ENCODE measurements around the gene HIF1A. TPM values are rescaled to one million over a fixed set of nuclear protein-coding genes. Genes with fewer than 3 reads are reported as not detected.
"Not testable (repeated sequence)": the region's sequence is repeated elsewhere in the genome, so short reads cannot be mapped to it uniquely, and the experiment has no call there.

The HIF1A gene
- total RNA-seq, 1 donor from 2014 or later, result 179 TPM

- TF ChIP-seq CTCF (IDR thresholded peaks at IDR 0.05), result no peak
- POLR2A ChIA-PET, result interaction anchor here (0.5 to 4.8 kb wide), 6 partner anchors 11 to 280 kb away, joined by 3 to 50 read pairs (median 6); partner anchors contain the start of genes HIF1A and SNAPC1
Measured at GRCh38 chr14:61751475-61751989, 56.2 kb downstream of the HIF1A start.

DNA sequence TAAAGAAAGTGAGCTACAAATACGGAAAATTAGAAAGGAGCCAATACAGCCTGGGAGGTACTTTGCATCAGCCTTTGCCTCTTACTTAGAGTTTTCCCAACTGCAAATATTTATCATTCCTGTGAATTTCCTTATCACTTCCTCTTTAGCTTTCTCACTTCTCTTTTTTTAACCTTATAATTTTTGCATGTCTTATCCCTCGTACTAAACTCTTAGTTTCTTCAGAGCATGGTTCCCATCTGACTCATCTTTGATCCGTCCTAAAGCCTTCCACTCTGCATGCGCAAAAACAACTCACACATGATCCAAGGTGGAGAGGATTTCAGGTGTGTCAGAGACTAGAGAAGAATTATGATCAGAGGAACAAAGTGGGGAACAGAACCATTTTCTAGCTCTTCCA is 57.3 kb downstream of the HIF1A start:
- POLR2A ChIA-PET, result interaction anchor here (0.6 to 4.8 kb wide), 3 partner anchors 10 to 61 kb away, joined by 8 to 50 read pairs (median 9); partner anchors contain the start of genes HIF1A and SNAPC1
- TF ChIP-seq CTCF (IDR thresholded peaks at IDR 0.05), result no peak
- no peak for DNase-seq
- intact Hi-C loops (cut with micrococcal nuclease), result loop anchor here (1.0 to 10.0 kb wide), 6 partner anchors 10 to 1504 kb away; partner anchors contain the start of genes PRKCH and SNAPC1
- H3K9me3 Mint-ChIP-seq, result no peaks in the 10 kb centered on the region
- peak; percentile 51 for ATAC-seq (ENCODE audit: low read depth)
- H3K27me3 Mint-ChIP-seq, result no peaks in the 10 kb centered on the region
- H3K4me3 Mint-ChIP-seq, result no peak overlapping the region
- peaks cover 12% of the 10 kb centered on the region for H3K36me3 Mint-ChIP-seq (ENCODE audit: low read depth)
- CTCF ChIA-PET, result no interaction called here
- peak overlapping the region; percentile 72 for H3K27ac Mint-ChIP-seq
- H3K4me1 Mint-ChIP-seq, result peaks cover 35% of the 10 kb centered on the region

More at GRCh38 chr14:61751475-61751989, 56.2 kb downstream of the HIF1A start:
- CTCF ChIA-PET, result no interaction called here
- Mint-ChIP-seq H3K27ac (peak overlapping the region; percentile 54), H3K4me3 (peak overlapping the region; percentile 72), H3K4me1 (peaks cover 37% of the 10 kb centered on the region), H3K9me3 (no peaks in the 10 kb centered on the region), H3K27me3 (no peaks in the 10 kb centered on the region), H3K36me3 (ENCODE audit: low read depth) (peaks cover 22% of the 10 kb centered on the region)
- intact Hi-C loops (cut with micrococcal nuclease), result loop anchor here (2.0 to 10.0 kb wide), 3 partner anchors 57 to 427 kb away; partner anchors contain the start of genes HIF1A and PRKCH
- ATAC-seq (ENCODE audit: low read depth) (no peak), DNase-seq (no peak)

- Mint-ChIP-seq H3K4me1 (peaks cover 35% of the 10 kb centered on the region), H3K36me3 (ENCODE audit: low read depth) (peaks cover 6% of the 10 kb centered on the region), H3K27ac (no peak overlapping the region), H3K9me3 (no peaks in the 10 kb centered on the region), H3K27me3 (no peaks in the 10 kb centered on the region), H3K4me3 (no peak overlapping the region)
- DNase-seq, result no peak
- no peak for ATAC-seq (ENCODE audit: low read depth)
- ChIA-PET CTCF (no interaction called here), POLR2A (no interaction called here)
- TF ChIP-seq CTCF (IDR thresholded peaks at IDR 0.05), result no peak
- intact Hi-C loops (cut with micrococcal nuclease), result loop anchor here (5.0 to 10.0 kb wide), 2 partner anchors 364 to 429 kb away; partner anchors contain the start of gene PRKCH
Measured at GRCh38 chr14:61753631-61754030, 58.3 kb downstream of the HIF1A start.

DNA sequence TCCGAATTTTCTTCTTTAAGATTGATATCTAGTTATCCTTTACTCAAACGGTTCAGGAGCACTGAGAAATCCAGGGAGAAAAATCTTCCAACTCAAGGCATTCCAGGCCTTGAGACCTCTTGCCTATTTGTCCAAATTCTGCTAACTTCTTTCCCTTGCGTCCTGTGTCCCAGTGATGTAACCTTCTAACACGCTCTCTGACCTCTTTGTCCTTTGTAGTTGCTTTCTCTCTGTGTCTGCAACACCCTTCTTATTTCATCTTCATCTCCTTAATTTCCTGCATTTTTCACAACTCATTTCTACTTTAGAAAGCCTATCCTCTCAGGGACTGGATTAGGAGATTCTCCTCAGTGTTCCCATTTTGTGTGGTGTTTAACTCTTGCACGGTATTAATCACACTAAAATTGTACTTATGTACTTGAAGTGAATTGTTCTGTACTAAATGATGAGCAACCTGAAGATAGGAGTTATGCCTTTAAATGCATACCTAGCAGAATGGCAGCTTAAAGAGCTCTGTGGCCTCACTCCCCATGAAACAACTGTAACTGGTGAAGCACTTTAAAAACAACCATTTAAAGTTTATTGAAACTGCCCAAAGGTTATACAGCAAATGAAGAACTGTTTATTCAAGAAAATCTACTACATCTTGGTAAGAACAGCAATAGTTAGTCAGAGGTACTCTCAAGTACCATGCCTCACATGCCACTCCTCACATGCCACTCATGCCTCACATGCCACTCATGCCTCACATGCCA is 59.5 kb downstream of the HIF1A start:
- ATAC-seq (ENCODE audit: low read depth), result no peak
- POLR2A ChIA-PET, result no interaction called here

GRCh38 chr14:61755382-61755742 is 60.0 kb downstream of the HIF1A start:
- H3K27me3 Mint-ChIP-seq; H3K9me3 Mint-ChIP-seq; H3K36me3 Mint-ChIP-seq (ENCODE audit: low read depth); ATAC-seq (ENCODE audit: low read depth); CTCF ChIA-PET; DNase-seq; POLR2A ChIA-PET; H3K4me3 Mint-ChIP-seq; H3K27ac Mint-ChIP-seq: not testable (repeated sequence)
- intact Hi-C loops (cut with micrococcal nuclease), result loop anchor here (10.0 kb wide), 1 partner anchor 431 kb away; the partner anchor contains the start of gene PRKCH
- peaks cover 27% of the 10 kb centered on the region for H3K4me1 Mint-ChIP-seq

More for the DNA sequence above, 59.5 kb downstream of the HIF1A start:
- H3K27me3 Mint-ChIP-seq, result no peaks in the 10 kb centered on the region
- peaks cover 32% of the 10 kb centered on the region for H3K4me1 Mint-ChIP-seq
- no peak overlapping the region for H3K27ac Mint-ChIP-seq
- no peak for DNase-seq
- H3K36me3 Mint-ChIP-seq (ENCODE audit: low read depth), result peaks cover 2% of the 10 kb centered on the region
- no peaks in the 10 kb centered on the region for H3K9me3 Mint-ChIP-seq
- CTCF ChIA-PET, result no interaction called here
- intact Hi-C loops (cut with micrococcal nuclease), result loop anchor here (5.0 to 10.0 kb wide), 2 partner anchors 362 to 430 kb away; partner anchors contain the start of gene PRKCH
- no peak overlapping the region for H3K4me3 Mint-ChIP-seq
- no peak for TF ChIP-seq CTCF (IDR thresholded peaks at IDR 0.05)
